Measurements from ENCODE around the gene DCUN1D3.

Gene DCUN1D3

DNA sequence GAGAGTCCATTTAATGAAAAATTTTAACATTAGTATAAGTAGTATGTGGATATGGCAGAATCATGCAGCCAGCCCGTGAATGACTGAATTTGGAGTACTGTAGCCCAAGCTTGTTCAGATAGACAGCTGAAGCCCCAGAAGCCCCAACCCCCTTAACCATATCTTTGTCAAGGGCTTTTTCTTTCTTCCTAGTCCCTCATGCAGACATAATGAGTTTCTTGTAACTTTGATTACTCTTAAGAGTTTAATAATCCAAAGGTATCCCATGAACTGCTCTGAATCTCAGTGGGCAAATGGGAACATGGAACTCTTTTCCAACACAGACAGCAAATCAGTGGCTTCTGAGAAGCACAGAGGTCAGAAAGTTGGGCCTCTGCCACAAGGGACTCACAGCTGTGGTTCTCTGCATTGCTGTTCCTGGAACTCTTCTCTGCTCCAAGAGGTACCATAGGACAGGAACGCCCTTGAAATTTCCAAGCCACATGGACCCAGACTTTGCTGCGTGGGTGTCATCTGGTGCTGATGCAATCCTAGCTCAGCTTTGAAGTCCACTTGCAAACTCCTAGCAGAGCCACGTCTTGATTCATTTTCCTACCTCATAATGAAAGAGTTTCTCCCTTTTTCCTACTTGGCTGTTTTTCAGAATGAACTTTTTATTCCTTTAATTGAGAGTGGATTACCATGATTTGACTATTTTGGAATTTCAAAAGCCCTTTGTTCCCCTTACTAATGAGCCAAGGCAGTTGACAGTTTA, 18.5 kb upstream of the DCUN1D3 start:
- DNase-seq (ENCODE audit: low read depth in 2 of 2), result no peak

DNA sequence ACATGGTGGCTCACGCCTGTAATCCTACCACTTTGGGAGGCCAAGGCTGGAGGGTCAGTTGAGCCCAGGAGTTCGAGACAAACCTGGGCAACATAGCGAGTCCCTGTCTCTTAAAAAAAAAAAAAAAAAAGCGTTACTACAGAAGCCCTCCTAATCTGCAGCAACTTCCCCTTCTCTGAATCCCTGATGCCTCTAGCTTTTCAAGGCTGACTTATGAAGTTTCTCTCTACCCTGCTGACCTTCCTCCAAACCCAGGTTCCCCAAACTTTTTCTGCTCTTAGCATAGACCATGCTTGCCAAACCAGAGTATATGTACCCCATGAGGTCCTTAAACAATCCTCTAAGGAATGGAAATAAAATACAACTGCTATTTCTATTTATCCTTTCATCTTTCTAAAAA, 16.8 kb upstream of the DCUN1D3 start:
- no peak for DNase-seq (ENCODE audit: low read depth in 2 of 2)

- DNase-seq (ENCODE audit: low read depth in 2 of 2), result no peak
These were observed 16.1 kb upstream of the DCUN1D3 start for GRCh38 chr16:20916289-20916688.

- DNase-seq (ENCODE audit: low read depth in 2 of 2), result no peak
These were observed 11.2 kb upstream of the DCUN1D3 start for GRCh38 chr16:20911361-20911760.

DNA sequence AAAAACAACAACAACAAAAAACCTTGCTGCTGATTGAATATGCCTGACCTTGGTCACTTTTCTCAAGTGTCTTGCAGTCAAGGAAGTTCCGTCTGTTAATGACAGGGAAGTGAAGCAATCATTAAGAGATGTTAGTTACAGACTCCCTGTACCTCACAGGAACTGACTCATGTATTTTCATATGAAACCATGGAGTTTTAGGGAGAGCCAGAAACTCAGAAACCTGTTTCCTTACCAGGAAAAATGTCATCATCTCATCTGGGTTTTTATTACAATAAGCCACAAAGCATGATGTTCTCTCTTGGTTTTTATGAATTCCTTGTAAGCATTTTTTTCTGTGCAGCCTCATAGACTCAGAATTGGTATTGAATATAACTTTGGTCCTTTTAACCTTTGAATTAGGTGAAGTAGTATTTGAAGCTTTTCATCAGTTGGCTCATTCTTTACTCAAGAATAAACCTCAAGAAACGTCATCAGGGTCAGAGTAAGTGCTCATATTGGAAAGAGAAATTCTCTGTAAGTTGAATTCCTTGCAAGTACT, 10.7 kb upstream of the DCUN1D3 start:
- DNase-seq (ENCODE audit: low read depth in 2 of 2), result no peak

GRCh38 chr16:20906341-20907255, 6.4 kb upstream of the DCUN1D3 start:
- no peak for DNase-seq (ENCODE audit: low read depth in 2 of 2)

GRCh38 chr16:20905576-20905975, 5.4 kb upstream of the DCUN1D3 start:
- no peak for DNase-seq (ENCODE audit: low read depth in 2 of 2)

GRCh38 chr16:20904507-20905081, 4.4 kb upstream of the DCUN1D3 start:
- no peak for DNase-seq (ENCODE audit: low read depth in 2 of 2)

DNA sequence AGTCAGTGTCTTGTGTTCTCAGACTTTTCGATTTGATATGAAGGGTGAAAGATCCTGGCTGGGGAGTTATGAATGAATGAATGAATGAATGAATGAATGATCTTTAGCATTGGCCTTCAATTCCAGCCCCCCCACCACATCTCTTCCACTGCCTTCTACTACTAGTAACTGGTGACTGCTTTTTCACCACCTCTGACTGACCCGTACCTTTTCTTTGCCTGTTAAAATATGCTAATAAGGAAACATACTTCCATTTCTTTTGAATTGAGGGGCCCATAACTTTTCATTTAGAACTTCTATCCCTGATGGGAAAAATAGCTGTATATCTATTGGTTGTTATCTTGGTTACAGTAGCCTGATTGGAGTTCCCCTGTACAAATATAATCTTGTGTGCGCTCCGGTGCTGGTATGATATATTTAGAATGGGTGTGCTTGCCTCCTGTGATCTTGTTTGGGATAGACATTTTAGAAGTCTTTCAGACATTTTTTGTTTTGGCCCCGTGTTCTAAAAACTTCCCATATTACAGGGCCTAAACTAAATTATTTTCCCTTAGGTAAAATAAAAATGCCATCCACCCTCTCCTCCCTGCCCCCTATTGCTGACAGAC, 3.8 kb upstream of the DCUN1D3 start:
- DNase-seq (ENCODE audit: low read depth in 2 of 2), result no peak

- DNase-seq (ENCODE audit: low read depth in 2 of 2), result no peak
These were observed 3.1 kb upstream of the DCUN1D3 start for GRCh38 chr16:20903116-20903898.

- DNase-seq (ENCODE audit: low read depth in 2 of 2), result no peak
These were observed 2.3 kb upstream of the DCUN1D3 start for GRCh38 chr16:20902426-20902825.

- DNase-seq (ENCODE audit: low read depth in 2 of 2), result no peak
These were observed 1.4 kb upstream of the DCUN1D3 start for GRCh38 chr16:20901436-20902112.

DNA sequence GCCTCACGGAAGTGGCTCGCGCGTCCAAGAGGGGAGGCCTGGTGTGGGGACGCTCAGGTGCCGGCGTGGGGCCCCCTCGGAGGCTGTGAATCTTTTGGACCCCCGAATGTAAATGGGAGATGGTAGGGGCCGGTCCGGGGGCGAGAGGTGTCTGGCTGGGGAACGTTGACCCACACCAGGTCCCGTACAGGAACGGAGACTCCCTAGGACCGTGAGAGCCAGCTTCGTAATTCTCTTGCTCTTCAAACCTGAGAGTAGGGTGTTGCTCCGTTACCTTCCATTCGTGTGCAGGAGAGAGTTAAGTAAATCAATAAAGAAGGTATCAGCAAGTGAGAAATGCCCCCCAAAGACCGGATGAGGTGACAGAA, 894 bp upstream of the DCUN1D3 start:
- no peak for DNase-seq (ENCODE audit: low read depth in 2 of 2)

DNA sequence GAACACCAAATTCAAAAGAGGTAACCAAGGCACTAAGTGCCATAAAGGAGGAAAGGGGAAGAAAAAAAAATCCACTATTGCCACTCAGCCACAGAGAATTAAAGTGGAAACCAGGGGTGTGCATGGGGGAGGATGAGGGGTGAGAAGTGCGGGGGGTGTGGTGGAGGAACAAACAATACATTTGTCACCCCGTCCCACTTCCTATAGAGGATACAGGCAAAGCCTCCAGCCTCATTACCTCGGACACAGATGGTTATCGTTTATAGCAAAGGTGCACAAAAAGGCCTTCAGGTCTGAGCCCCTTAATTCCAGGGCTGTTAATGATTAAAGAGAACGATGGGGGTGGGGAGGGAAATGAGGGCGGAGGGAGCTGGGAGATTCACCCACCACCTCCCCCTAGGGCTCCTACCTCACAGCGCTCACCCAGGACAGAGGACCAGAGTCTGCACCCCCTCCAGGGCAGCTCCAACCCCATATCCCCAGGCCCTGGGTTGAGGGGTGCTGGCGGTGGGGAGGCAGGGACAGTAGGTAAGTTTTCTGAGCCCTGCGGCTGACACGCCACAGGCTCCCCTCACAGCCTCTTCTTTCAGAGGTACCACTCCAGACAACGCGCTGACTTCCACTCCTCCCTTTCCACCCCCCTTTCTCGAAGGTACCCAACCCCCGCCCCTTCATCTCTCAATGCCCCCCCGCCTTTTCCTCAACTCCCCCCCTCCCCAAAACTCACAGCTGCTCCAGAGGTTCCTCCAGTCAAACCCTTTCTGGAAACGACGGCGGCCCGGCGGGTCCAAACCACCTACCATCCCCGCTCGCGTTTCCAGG, 470 bp downstream of the DCUN1D3 start:
- no peak for DNase-seq (ENCODE audit: low read depth in 2 of 2)

GRCh38 chr16:20899071-20899470, 1.1 kb downstream of the DCUN1D3 start:
- DNase-seq (ENCODE audit: low read depth in 2 of 2), result no peak

DNA sequence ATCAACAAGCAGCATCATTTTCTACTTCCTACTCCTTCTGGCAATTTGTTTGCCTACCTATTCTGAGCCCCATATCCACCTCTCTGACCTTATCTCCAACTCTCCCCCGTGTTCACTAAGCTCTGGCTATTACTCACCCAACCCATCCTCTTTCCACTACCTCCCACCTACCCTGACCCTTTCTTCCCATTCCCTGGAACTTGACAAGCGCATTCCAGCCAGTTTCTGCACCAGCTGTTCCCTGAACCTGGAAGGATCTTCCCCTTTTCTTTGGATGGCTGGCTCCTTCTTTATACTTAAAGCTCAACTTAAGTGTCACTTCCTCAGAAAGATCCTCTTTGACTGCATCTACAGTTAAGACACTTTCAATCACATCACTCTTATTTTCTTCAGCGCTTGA, 2.2 kb downstream of the DCUN1D3 start:
- DNase-seq (ENCODE audit: low read depth in 2 of 2), result no peak

DNA sequence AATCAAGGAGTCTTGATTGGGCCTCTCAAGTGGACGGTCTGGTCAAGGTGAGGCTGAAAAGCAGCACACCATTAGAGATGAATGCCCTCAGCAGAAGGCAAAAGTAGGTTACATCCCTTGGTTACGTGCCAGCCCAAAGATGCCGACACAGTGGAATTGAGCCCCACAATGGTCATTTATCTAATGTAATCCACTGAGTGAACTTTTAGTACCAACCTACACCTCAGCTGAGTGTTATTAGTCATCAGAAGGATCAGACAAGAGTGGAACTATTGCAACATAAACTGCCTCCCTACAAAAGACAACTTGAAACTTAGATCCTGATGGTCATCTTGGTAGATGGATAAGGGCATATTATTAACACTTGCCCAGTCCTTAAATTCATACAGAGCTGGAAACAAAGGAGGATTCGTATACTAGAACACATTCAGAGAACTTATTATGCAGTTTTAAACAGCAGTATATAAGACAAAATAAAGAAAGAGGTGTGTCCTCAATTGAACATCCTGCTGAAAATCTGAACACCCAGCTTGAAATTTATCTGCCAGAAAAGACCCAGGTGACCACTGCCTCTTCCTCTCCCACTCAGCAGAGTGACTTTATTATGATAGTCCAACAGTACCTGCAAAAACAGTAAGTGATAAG, 2.8 kb downstream of the DCUN1D3 start:
- no peak for DNase-seq (ENCODE audit: low read depth in 2 of 2)

- no peak for DNase-seq (ENCODE audit: low read depth in 2 of 2)
These were observed 5.8 kb downstream of the DCUN1D3 start for GRCh38 chr16:20894388-20894787.

DNA sequence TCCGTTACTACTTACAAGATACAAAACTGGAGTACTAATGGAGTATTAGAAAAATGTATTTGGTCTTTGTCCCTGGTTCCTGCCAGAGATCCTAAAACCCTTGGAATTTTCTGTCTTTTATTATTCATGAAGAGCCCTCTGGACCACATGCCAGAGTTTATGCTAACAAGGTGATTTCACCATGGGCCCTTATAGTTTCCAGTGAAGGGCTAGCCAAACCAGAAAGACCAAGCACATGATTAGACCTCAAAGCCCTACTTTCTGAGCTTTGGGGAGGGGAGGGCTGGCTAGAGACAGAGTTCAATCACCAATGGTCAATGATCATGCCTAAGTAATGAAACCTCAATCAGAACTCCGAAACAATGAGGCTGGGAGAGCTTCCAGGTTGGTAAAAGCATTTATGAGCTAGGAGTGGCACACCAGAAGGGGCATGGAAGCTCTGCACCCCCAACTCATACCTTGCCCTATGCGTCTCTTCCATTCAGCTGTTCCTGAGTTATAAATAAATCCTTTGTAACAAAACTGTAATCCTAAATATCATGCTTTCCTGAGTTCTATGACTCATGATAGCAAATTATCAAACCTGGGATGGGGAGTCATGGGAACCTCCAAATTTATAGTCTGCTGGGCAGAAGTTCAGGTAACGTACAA, 10.4 kb downstream of the DCUN1D3 start:
- DNase-seq (ENCODE audit: low read depth in 2 of 2), result no peak

All from stimulated activated CD8-positive, alpha-beta memory T cell treated with anti-CD3 and anti-CD28 coated beads, Interleukin-15, amount 100 ng/mL, for 48 hours (primary cell).